ENCODE data around the gene ETFDH. TPM values are rescaled to one million over a fixed set of nuclear protein-coding genes. Genes with fewer than 3 reads are reported as not detected.
"Not testable (repeated sequence)": the region's sequence is repeated elsewhere in the genome, so short reads cannot be mapped to it uniquely, and the experiment has no call there.

ETFDH gene
- total RNA-seq, 1 donor from 2014 or later: 15.4 TPM

- no peak for TF ChIP-seq CTCF (IDR thresholded peaks at IDR 0.05)
- Mint-ChIP-seq H3K27ac (no peak overlapping the region), H3K9me3 (no peaks in the 10 kb centered on the region), H3K4me1 (peaks cover 7% of the 10 kb centered on the region), H3K4me3 (no peak overlapping the region), H3K27me3 (peaks cover 8% of the 10 kb centered on the region), H3K36me3 (ENCODE audit: low read depth) (no peaks in the 10 kb centered on the region)
- ChIA-PET POLR2A (no interaction called here), CTCF (no interaction called here)
- intact Hi-C loops (cut with micrococcal nuclease): no loop called here
- DNase-seq (no peak), ATAC-seq (ENCODE audit: low read depth) (no peak)
Observed at GRCh38 chr4:158657291-158657690, 14.8 kb upstream of the ETFDH start.

DNA sequence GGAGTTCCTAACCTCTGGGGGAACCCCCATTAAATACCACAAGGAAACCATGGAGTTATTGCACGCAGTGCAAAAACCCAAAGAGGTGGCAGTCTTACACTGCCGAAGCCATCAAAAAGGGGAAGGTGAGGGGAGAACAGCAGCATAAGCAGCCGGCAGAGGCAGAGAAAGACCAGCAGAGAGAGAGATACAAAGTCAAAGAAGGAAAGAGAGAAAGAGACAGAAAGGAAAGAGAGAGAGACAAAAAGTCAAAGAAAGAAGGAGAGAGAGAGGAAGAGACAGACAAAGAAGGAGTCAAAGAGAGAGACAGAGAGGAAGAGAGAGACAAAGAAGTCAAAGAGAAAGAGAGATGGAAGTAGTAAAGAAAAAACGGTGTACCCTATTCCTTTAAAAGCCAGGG lies 8.8 kb upstream of the ETFDH start:
- H3K27me3 Mint-ChIP-seq; CTCF ChIA-PET; DNase-seq; H3K4me1 Mint-ChIP-seq; H3K36me3 Mint-ChIP-seq (ENCODE audit: low read depth); H3K4me3 Mint-ChIP-seq; H3K27ac Mint-ChIP-seq; H3K9me3 Mint-ChIP-seq; intact Hi-C loops (cut with micrococcal nuclease); ATAC-seq (ENCODE audit: low read depth); POLR2A ChIA-PET: not testable (repeated sequence)

- ATAC-seq (ENCODE audit: low read depth); H3K4me3 Mint-ChIP-seq; H3K9me3 Mint-ChIP-seq; POLR2A ChIA-PET; H3K27ac Mint-ChIP-seq; intact Hi-C loops (cut with micrococcal nuclease); H3K27me3 Mint-ChIP-seq; H3K36me3 Mint-ChIP-seq (ENCODE audit: low read depth); DNase-seq; CTCF ChIA-PET; H3K4me1 Mint-ChIP-seq: not testable (repeated sequence)
Observed at GRCh38 chr4:158663707-158664625, 8.1 kb upstream of the ETFDH start.

- TF ChIP-seq CTCF (IDR thresholded peaks at IDR 0.05): no peak
- no peaks in the 10 kb centered on the region for H3K9me3 Mint-ChIP-seq
- ATAC-seq (ENCODE audit: low read depth) (no peak), DNase-seq (no peak)
- H3K27me3 Mint-ChIP-seq: peaks cover 4% of the 10 kb centered on the region
- ChIA-PET CTCF (no interaction called here), POLR2A (no interaction called here)
- H3K36me3 Mint-ChIP-seq (ENCODE audit: low read depth): peaks cover 7% of the 10 kb centered on the region
- no peaks in the 10 kb centered on the region for H3K4me1 Mint-ChIP-seq
- no peak overlapping the region for H3K4me3 Mint-ChIP-seq
- no peak overlapping the region for H3K27ac Mint-ChIP-seq
- intact Hi-C loops (cut with micrococcal nuclease): no loop called here
Observed at GRCh38 chr4:158664806-158665205, 7.3 kb upstream of the ETFDH start.

GRCh38 chr4:158666892-158667291 lies 5.2 kb upstream of the ETFDH start:
- Mint-ChIP-seq H3K27ac (no peak overlapping the region), H3K9me3 (no peaks in the 10 kb centered on the region), H3K27me3 (no peaks in the 10 kb centered on the region), H3K4me3 (no peak overlapping the region), H3K4me1 (peaks cover 13% of the 10 kb centered on the region), H3K36me3 (ENCODE audit: low read depth) (peaks cover 11% of the 10 kb centered on the region)
- no peak for DNase-seq
- TF ChIP-seq CTCF (IDR thresholded peaks at IDR 0.05): no peak
- ChIA-PET CTCF (no interaction called here), POLR2A (no interaction called here)
- ATAC-seq (ENCODE audit: low read depth): no peak
- intact Hi-C loops (cut with micrococcal nuclease): loop anchor here (1.0 kb wide), 1 partner anchor 536 kb away; no protein-coding TSS in a partner anchor

GRCh38 chr4:158667651-158668198 lies 4.4 kb upstream of the ETFDH start:
- no peaks in the 10 kb centered on the region for H3K27me3 Mint-ChIP-seq
- ATAC-seq (ENCODE audit: low read depth) (no peak), DNase-seq (no peak)
- H3K36me3 Mint-ChIP-seq (ENCODE audit: low read depth): peaks cover 16% of the 10 kb centered on the region
- intact Hi-C loops (cut with micrococcal nuclease): loop anchor here (1.0 kb wide), 1 partner anchor 536 kb away; no protein-coding TSS in a partner anchor
- no peak overlapping the region for H3K27ac Mint-ChIP-seq
- ChIA-PET POLR2A (no interaction called here), CTCF (no interaction called here)
- H3K9me3 Mint-ChIP-seq: no peaks in the 10 kb centered on the region
- H3K4me1 Mint-ChIP-seq: peaks cover 19% of the 10 kb centered on the region
- no peak overlapping the region for H3K4me3 Mint-ChIP-seq
- TF ChIP-seq CTCF (IDR thresholded peaks at IDR 0.05): peak; percentile 17
